SU-DHL-6 (cell line): Measurements from ENCODE around the gene RAB38.

Experiments
- H2AFZ ChIP-seq: fragments of 200-600 bp; sonication (generic); 2 replicates; pipeline ENCODE4 v1.6.1; 2014; ENCODE audit warnings: low read depth, mild to moderate bottlenecking, moderate library complexity, mixed read lengths, antibody characterized with exemption, low read length; ENCODE audit not compliant: severe bottlenecking
- H3F3A ChIP-seq: fragments of 200-600 bp; shearing (Covaris generic); 2 replicates; pipeline ENCODE4 v1.6.0; 2016; ENCODE audit warnings: antibody characterized with exemption, mild to moderate bottlenecking; ENCODE audit not compliant: insufficient read depth
- H3K27ac ChIP-seq: fragments of 200-600 bp; sonication (generic); 2 replicates; pipeline ENCODE4 v1.5.1; 2016; ENCODE audit warnings: low read depth, mild to moderate bottlenecking, low read length, moderate library complexity, mixed read lengths
- H3K27me3 ChIP-seq: fragments of 200-600 bp; sonication (generic), shearing (Covaris generic); 2 replicates; pipeline ENCODE4 v1.6.0; 2014; ENCODE audit warnings: mild to moderate bottlenecking, low read length
- H3K36me3 ChIP-seq: fragments of 200-600 bp; sonication (generic); 2 replicates; pipeline ENCODE4 v1.6.1; 2014; ENCODE audit warnings: mild to moderate bottlenecking, low read length, mixed read lengths
- H3K4me2 ChIP-seq: fragments of 300-600, 200-600 bp; shearing (Covaris generic), sonication (generic); 2 replicates; pipeline ENCODE4 v1.6.0; 2014; ENCODE audit warnings: low read length, low read depth, mild to moderate bottlenecking; ENCODE audit not compliant: poor library complexity, severe bottlenecking
- H3K4me3 ChIP-seq: fragments of 200-600 bp; sonication (generic); 2 replicates; pipeline ENCODE4 v1.5.1; 2014; ENCODE audit warnings: antibody characterized with exemption, low read length, mild to moderate bottlenecking, mixed read lengths; ENCODE audit not compliant: insufficient read depth, poor library complexity, severe bottlenecking
- H3K79me2 ChIP-seq: fragments of 200-600 bp; sonication (generic); 2 replicates; pipeline ENCODE4 v1.6.1; 2014; ENCODE audit warnings: mild to moderate bottlenecking, low read length, moderate library complexity; ENCODE audit not compliant: insufficient read depth
- H3K9ac ChIP-seq: fragments of 200-600 bp; sonication (generic); 2 replicates; pipeline ENCODE4 v1.7.0; 2014; ENCODE audit warnings: mild to moderate bottlenecking, low read length
- H3K9me2 ChIP-seq: fragments of 200-600 bp; sonication (generic); replicated peaks from 2 replicates; pipeline ENCODE4 v1.6.1; 2014; ENCODE audit warnings: low read length; ENCODE audit not compliant: insufficient read depth
- H3K9me3 ChIP-seq: fragments of 200-600 bp; sonication (generic); 2 replicates; pipeline ENCODE4 v1.6.1; 2014; ENCODE audit warnings: low read length, mixed read lengths; ENCODE audit not compliant: insufficient read depth
- H4K20me1 ChIP-seq: fragments of 200-600 bp; sonication (generic); 2 replicates; pipeline ENCODE4 v1.6.1; 2014; ENCODE audit warnings: low read depth, mild to moderate bottlenecking, antibody characterized with exemption, low read length, moderate library complexity, mixed read lengths
- EZH2phosphoT487 ChIP-seq: fragments of 200-600 bp; sonication (generic), shearing (Covaris generic); conservative IDR thresholded peaks from 2 replicates; pipeline ENCODE4 v1.6.1; 2018; ENCODE audit warnings: mild to moderate bottlenecking, antibody characterized with exemption, low read length, moderate library complexity, mixed read lengths
- TF ChIP-seq, protein P1 (sequence below): fragments of 200-600 bp; sonication (generic); IDR thresholded peaks from one replicate; pipeline ENCODE4 v1.5.1; 2017; ENCODE audit warnings: antibody characterized with exemption, mild to moderate bottlenecking, low read length, moderate library complexity; ENCODE audit not compliant: insufficient read depth, poor library complexity, severe bottlenecking

Gene RAB38

DNA sequence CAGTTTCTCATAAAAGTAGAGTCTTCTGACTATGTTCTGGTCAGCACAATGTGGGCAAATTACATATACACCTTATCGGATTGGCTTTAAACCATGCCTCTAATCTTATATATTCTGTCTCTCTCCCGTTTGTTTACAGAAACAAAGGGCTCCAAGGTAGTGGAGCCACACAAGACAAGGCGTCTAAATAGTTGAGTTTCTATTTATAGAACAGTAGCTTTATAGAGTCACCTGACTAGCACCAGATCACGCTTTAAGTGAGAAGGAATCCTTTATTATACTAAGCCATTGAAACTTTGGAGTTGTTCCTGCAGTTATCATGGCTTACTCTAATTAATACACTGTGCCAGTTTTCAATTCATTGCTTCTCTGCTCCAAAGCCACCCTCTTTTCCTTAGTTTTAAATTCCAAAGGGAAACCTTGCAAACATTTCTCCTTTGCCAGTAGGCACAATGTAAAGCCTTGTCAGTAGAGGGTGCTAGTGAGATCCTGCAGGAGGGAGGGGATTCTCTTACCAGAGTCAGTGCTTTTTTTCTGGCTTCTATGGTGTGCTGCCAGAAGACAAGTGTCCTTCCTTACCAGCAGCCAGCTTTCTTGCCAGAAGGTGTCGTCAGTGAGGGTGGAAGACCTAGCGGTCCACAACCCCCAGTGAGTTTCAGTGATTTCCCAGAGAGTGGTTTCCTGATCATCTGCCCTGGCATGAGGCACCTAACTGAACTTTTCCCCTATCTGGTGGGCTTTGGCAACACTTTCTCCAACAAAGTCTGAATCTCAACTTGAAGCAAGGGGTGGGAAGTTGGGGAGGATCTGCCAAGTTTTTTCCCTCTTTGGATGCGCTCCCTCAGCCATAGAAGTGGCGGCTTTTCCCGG, 71.7 kb downstream of the RAB38 start:
- Histone ChIP-seq H3K9me2 (no peaks in the 10 kb centered on the region), H3K4me2 (no peak overlapping the region), H3K27ac (no peak overlapping the region), H4K20me1 (no peaks in the 10 kb centered on the region), H3K79me2 (no peaks in the 10 kb centered on the region), H3K9me3 (no peaks in the 10 kb centered on the region), H3K9ac (no peak overlapping the region), H3K36me3 (no peaks in the 10 kb centered on the region), H3K4me3 (no peak overlapping the region), H2AFZ (no peak overlapping the region), H3K27me3 (no peaks in the 10 kb centered on the region), H3F3A (no peaks in the 10 kb centered on the region)
- TF ChIP-seq, protein P1, sequence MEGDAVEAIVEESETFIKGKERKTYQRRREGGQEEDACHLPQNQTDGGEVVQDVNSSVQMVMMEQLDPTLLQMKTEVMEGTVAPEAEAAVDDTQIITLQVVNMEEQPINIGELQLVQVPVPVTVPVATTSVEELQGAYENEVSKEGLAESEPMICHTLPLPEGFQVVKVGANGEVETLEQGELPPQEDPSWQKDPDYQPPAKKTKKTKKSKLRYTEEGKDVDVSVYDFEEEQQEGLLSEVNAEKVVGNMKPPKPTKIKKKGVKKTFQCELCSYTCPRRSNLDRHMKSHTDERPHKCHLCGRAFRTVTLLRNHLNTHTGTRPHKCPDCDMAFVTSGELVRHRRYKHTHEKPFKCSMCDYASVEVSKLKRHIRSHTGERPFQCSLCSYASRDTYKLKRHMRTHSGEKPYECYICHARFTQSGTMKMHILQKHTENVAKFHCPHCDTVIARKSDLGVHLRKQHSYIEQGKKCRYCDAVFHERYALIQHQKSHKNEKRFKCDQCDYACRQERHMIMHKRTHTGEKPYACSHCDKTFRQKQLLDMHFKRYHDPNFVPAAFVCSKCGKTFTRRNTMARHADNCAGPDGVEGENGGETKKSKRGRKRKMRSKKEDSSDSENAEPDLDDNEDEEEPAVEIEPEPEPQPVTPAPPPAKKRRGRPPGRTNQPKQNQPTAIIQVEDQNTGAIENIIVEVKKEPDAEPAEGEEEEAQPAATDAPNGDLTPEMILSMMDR: peak; percentile 77
- TF ChIP-seq EZH2phosphoT487: no peak

DNA sequence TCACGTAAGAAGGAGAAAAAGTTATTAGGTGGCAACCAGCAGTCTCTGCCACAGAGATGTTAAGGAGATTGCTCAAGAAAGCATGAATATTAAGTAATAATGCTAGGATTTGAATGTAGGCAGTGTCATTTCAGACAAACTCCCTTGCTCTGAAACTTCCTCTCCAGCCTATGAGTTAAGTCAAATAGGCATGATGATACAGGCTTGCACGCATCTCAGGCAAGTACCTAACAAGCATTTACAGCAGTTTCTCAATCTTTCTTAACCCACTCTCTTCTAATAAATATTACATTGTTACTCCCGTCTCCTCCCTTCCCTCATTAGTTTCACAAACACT, 72.7 kb downstream of the RAB38 start:
- no peak overlapping the region for H3K27ac ChIP-seq
- no peak overlapping the region for H2AFZ ChIP-seq
- no peaks in the 10 kb centered on the region for H3K27me3 ChIP-seq

DNA sequence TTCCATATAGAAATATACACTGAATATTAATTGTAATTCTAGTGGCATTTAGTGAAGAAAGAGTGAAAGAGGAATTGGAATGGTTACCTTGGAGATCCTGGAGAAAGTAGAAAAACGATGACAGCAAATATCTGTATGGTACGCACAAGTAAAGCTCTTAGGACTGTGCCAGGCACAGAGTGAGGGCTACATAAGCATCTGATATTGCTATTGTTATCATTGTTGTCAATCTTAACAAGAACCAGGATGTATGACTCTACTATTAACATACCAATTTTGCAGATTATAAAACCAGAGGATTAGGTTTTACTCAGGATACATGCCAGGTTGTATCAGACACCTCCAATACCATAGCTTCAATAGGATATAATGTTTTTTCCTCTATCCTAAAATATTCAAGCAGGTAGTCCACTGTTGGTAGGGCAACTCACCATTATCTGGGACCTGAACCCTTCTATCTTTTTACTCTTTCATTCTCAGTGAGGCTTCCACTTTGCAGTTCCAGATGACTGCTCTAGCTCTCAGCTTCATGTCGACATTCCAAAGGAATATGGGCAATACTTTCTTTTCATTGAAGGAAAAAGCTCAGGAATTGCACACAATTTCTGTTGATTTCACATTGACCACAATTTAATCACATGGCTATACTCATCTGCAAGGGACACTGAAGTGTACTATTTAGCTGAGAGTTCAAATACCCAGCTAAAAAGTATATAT, 73.2 kb downstream of the RAB38 start:
- H3K36me3 ChIP-seq: no peaks in the 10 kb centered on the region
- no peak for TF ChIP-seq EZH2phosphoT487
- no peak overlapping the region for H3K27ac ChIP-seq
- H3K9me3 ChIP-seq: no peaks in the 10 kb centered on the region
- no peak overlapping the region for H2AFZ ChIP-seq
- H3K9me2 ChIP-seq: no peaks in the 10 kb centered on the region
- H3F3A ChIP-seq: no peaks in the 10 kb centered on the region
- no peak overlapping the region for H3K4me3 ChIP-seq
- H4K20me1 ChIP-seq: no peaks in the 10 kb centered on the region
- H3K4me2 ChIP-seq: no peak overlapping the region
- no peaks in the 10 kb centered on the region for H3K79me2 ChIP-seq
- no peak overlapping the region for H3K9ac ChIP-seq
- H3K27me3 ChIP-seq: no peaks in the 10 kb centered on the region

More for the DNA sequence above, 72.7 kb downstream of the RAB38 start:
- Histone ChIP-seq H3K9me2 (no peaks in the 10 kb centered on the region), H3K4me2 (no peak overlapping the region), H3K9me3 (no peaks in the 10 kb centered on the region), H3K9ac (no peak overlapping the region), H3K79me2 (no peaks in the 10 kb centered on the region), H3K36me3 (no peaks in the 10 kb centered on the region), H3K4me3 (no peak overlapping the region), H3F3A (no peaks in the 10 kb centered on the region), H4K20me1 (no peaks in the 10 kb centered on the region)
- TF ChIP-seq, protein P1: no peak
- no peak for TF ChIP-seq EZH2phosphoT487

DNA sequence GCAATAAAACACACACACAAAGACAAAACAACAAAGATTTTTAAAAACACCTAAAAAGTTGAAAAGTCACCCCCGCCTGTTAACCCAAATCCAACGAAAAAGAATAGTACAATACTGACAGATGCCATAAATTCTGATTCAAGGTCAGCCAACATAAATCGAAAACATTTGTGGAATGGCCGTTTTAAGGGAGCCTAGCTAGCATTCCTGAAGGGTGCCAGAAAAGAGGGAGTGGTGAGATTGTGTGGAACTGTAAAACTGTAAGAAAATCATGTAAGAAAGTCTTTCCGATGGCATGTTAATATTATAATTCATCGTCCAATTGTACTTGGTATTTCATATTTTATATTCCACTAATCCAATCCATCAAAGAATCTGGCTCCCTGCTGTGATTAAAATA, 75.1 kb downstream of the RAB38 start:
- no peaks in the 10 kb centered on the region for H3K36me3 ChIP-seq
- no peak overlapping the region for H3K9ac ChIP-seq
- H3K4me2 ChIP-seq: no peak overlapping the region
- H3K9me3 ChIP-seq: no peaks in the 10 kb centered on the region
- no peak overlapping the region for H3K4me3 ChIP-seq
- H3K9me2 ChIP-seq: no peaks in the 10 kb centered on the region
- no peaks in the 10 kb centered on the region for H3F3A ChIP-seq
- TF ChIP-seq EZH2phosphoT487: no peak
- TF ChIP-seq, protein P1: no peak
- H4K20me1 ChIP-seq: no peaks in the 10 kb centered on the region
- H3K79me2 ChIP-seq: no peaks in the 10 kb centered on the region
- no peak overlapping the region for H3K27ac ChIP-seq
- H3K27me3 ChIP-seq: no peaks in the 10 kb centered on the region
- H2AFZ ChIP-seq: no peak overlapping the region
